HG02973 (cell line): ENCODE results near the gene LIG4.
"Not testable (repeated sequence)": the region's sequence is repeated elsewhere in the genome, so short reads cannot be mapped to it uniquely, and the experiment has no call there.

Experiments used
- ATAC-seq: cut with Tn5 transposase; IDR thresholded peaks from one replicate; pipeline ENCODE4 v1.9.1; 2021; ENCODE audit warnings: moderate library complexity; ENCODE audit not compliant: unreplicated experiment

Gene LIG4

GRCh38 chr13:108215436-108215835 is at the start of gene LIG4:
Gene LIG4, minus strand, starts transcription at chr13:108215536. Its CDS starts 4,268 bp downstream, at chr13:108211268.
- ATAC-seq, result peak; percentile 66

GRCh38 chr13:108263621-108264355 is 48.5 kb upstream of the LIG4 start:
- no peak for ATAC-seq

GRCh38 chr13:108257248-108257647 is 41.9 kb upstream of the LIG4 start:
- ATAC-seq, result no peak

GRCh38 chr13:108249150-108249549 is 33.8 kb upstream of the LIG4 start:
- ATAC-seq, result no peak

- no peak for ATAC-seq
Observed at GRCh38 chr13:108230377-108230776, 15.0 kb upstream of the LIG4 start.

- no peak for ATAC-seq
Observed at GRCh38 chr13:108227651-108228272, 12.4 kb upstream of the LIG4 start.

- ATAC-seq, result peak; percentile 36
Observed at GRCh38 chr13:108226184-108226583, 10.8 kb upstream of the LIG4 start.

GRCh38 chr13:108225440-108225839 is 10.1 kb upstream of the LIG4 start:
- ATAC-seq, result peak; percentile 50

- ATAC-seq, result no peak
Observed at GRCh38 chr13:108223687-108224503, 8.6 kb upstream of the LIG4 start.

- ATAC-seq, result no peak
Observed at GRCh38 chr13:108220041-108220440, 4.7 kb upstream of the LIG4 start.

- ATAC-seq, result peak; percentile 74
Observed at GRCh38 chr13:108218044-108218974, 3.0 kb upstream of the LIG4 start, which contains the start of gene ABHD13. Gene ABHD13, plus strand, starts transcription at chr13:108218392. Its CDS starts 10,827 bp downstream, at chr13:108229219.

GRCh38 chr13:108217307-108218043 is 2.1 kb upstream of the LIG4 start:
- ATAC-seq, result not testable (repeated sequence)

GRCh38 chr13:108214441-108215271 is 680 bp downstream of the LIG4 start:
- no peak for ATAC-seq

GRCh38 chr13:108213946-108214345 is 1.4 kb downstream of the LIG4 start:
- no peak for ATAC-seq

GRCh38 chr13:108212886-108213285 is 2.5 kb downstream of the LIG4 start:
- ATAC-seq, result peak; percentile 33

- ATAC-seq, result no peak
Observed at GRCh38 chr13:108210551-108210950, 4.8 kb downstream of the LIG4 start.

GRCh38 chr13:108200781-108201398 is 14.4 kb downstream of the LIG4 start:
- ATAC-seq, result no peak

- ATAC-seq, result no peak
Observed at GRCh38 chr13:108195861-108196260, 19.5 kb downstream of the LIG4 start.
